ENCODE results near the gene DRAM1.
A peak's percentile ranks its signal among the peaks of the same experiment; 100 is the strongest.

Gene DRAM1

DNA sequence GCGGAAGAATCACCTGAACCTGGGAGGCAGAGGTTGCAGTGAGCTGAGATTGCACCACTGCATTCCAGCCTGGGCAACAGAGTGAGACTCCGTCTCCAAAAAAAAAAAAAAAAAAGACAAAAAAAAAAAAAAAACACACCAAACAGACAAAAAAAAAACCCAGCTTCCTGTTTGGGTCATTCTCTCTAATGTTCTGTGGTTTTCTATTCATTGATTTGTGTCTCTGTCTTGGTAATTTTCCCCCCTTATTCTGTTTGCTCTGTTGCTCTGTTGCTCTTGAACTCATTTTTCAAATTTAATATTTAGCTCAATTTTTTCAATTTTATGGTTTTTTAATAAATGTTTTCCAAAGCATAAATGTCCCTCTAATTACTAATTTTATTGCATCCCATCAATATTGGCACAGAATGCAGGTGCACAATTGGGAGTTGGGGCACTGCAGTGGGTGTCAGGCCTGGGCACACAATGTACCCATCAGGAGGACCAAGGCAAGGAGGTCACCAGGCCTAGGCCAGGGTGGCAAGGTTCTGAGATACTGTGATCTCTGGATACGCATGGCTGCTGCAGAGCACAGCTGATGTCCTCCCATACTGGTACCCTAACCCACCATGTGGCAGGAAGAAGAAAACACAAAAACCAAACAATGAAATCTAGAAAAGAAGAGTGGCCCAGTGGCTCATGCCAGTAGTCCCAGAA is 38.6 kb upstream of the DRAM1 start:
- DNase-seq (ENCODE audit: low read depth), result no peak
- no peak overlapping the region for H3K4me3 ChIP-seq (ENCODE audit: low read depth, low read length)
- TF ChIP-seq, protein P1, sequence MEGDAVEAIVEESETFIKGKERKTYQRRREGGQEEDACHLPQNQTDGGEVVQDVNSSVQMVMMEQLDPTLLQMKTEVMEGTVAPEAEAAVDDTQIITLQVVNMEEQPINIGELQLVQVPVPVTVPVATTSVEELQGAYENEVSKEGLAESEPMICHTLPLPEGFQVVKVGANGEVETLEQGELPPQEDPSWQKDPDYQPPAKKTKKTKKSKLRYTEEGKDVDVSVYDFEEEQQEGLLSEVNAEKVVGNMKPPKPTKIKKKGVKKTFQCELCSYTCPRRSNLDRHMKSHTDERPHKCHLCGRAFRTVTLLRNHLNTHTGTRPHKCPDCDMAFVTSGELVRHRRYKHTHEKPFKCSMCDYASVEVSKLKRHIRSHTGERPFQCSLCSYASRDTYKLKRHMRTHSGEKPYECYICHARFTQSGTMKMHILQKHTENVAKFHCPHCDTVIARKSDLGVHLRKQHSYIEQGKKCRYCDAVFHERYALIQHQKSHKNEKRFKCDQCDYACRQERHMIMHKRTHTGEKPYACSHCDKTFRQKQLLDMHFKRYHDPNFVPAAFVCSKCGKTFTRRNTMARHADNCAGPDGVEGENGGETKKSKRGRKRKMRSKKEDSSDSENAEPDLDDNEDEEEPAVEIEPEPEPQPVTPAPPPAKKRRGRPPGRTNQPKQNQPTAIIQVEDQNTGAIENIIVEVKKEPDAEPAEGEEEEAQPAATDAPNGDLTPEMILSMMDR (IDR thresholded peaks at IDR 0.05; ENCODE audit: low read depth, low read length, missing control alignments), result no peak

DNA sequence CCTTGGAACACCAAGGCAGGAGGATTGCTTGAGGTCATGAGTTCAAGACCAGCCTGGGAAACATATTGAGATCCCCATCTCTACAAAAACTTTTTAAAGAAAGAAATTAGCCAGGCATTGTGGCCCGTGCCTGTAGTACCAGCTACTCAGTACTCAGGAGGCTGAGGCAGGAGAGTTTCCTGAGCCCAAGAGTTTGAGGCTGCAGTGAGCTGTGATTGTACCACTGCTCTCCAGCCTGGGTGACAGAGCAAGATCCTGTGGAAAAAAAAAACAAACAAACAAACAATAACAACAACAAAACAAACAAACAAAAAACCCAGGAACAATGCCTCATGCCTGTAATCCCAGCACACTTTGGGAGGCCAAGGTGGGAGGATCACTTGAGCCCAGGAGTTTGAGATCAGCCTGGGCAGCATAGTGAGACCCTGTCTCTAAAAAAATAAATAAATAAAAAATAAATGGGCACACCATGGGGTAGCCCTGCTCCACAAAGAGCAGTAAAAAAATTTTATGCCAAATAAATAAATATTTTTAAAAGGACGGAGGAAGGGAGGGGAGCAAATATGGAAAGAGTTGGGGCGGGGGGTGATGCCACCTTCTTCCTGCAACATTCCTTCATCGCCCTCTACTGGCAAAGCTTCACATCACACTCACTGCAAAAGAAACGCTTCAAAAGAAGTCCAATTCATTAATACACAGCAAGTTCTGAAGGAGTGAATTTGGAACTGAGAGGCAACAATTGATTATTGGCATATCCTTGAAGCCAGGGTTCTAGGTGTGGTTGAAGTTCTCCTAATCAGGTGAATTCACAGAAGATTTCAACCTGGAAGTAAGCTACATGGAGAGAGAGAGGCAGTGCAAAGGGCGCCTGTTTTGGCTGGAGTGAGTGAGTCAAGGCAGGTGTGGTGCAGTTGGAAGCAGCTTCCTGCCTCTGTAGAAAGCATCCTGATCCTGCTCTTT is 37.8 kb upstream of the DRAM1 start:
- DNase-seq (ENCODE audit: low read depth), result peak; percentile 58
- TF ChIP-seq, protein P1 (IDR thresholded peaks at IDR 0.05; ENCODE audit: low read depth, low read length, missing control alignments), result peak; percentile 85
- no peak overlapping the region for H3K4me3 ChIP-seq (ENCODE audit: low read depth, low read length)

DNA sequence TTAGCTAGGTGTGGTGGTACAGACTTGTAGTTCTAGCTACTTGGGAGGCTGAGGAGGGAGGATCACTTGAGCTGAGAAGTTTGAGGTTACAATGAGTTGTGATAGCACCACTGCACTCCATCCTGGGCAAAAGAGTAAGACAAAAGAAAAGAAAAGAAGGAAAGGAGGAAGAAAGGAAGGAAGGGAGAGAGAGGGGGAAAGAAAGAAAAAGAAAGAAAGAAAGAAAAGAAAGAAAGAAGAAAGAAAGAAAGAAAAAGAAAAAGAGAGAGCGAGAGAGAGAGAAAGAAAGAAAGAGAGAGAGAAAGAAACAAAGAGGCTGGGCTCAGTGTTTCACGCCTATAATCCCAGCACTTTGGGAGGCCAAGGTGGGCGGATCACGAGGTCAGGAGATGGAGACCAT is 36.3 kb upstream of the DRAM1 start:
- TF ChIP-seq, protein P1 (IDR thresholded peaks at IDR 0.05; ENCODE audit: low read depth, low read length, missing control alignments), result no peak
- no peak overlapping the region for H3K4me3 ChIP-seq (ENCODE audit: low read depth, low read length)
- DNase-seq (ENCODE audit: low read depth), result no peak

DNA sequence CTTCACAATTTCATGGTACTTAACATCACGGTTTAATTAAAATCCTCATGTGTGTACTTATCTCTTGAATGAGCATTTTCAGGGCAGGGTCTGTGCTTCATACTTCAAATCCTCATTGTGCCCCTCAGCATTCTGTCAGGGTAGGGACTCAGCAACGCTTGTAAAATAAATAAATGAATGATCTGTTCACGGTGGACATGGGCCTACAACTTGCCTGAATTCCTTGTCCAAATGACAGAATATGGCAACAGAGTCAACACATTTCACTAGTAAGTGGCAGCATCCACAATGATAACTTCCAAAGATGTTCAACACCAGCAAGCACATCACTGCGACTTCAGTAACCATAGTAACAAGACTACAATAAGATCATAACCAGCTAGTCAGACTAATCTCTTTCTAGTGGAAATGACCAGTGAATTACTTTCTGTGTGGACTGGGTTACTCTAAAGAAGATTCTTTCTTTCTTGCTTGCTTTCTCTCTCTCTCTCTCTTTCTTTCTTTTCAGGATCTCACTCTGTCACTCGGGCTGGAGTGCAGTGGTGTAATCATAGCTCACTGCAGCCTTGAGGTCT is 32.2 kb upstream of the DRAM1 start:
- no peak overlapping the region for H3K4me3 ChIP-seq (ENCODE audit: low read depth, low read length)
- DNase-seq (ENCODE audit: low read depth), result no peak
- TF ChIP-seq, protein P1 (IDR thresholded peaks at IDR 0.05; ENCODE audit: low read depth, low read length, missing control alignments), result no peak

DNA sequence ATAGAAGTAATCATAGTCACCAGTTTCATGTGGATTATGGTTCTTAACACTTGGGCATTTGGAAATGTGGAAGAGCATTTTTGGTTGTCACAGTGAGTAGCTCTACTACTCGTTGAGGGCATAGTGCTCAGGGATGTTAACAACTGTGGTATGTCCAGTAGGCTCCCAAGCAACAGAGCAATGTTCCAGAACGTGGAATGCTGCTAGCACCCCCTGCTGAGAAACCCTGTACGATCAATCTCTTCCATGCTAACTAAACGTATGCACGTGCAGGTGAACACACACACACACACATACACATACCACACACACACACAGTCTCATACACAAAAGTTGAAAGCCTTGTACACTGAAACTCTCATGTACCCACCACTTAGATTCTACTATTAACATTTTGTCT is 30.1 kb upstream of the DRAM1 start:
- TF ChIP-seq, protein P1 (IDR thresholded peaks at IDR 0.05; ENCODE audit: low read depth, low read length, missing control alignments), result no peak
- no peak for DNase-seq (ENCODE audit: low read depth)
- H3K4me3 ChIP-seq (ENCODE audit: low read depth, low read length), result no peak overlapping the region

DNA sequence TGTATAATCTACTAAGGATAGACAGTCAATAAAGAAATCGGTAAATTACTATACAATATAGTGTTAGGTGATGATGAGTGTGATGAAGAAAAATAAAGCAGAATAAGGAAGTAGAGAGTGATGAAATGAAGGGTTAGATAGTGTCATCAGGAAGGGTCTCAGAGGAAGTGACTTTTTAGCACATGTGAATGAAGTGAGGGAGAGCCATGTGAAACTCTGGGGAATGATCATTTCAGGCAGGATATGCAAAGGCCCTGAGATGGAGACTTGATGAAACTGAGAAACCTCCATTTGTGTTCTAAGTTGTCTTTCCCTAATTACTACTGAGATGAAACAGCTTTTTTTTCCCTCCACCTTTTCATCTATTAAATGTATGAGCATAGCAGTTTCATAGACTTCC is 27.2 kb upstream of the DRAM1 start:
- DNase-seq (ENCODE audit: low read depth), result no peak
- H3K4me3 ChIP-seq (ENCODE audit: low read depth, low read length), result no peak overlapping the region
- TF ChIP-seq, protein P1 (IDR thresholded peaks at IDR 0.05; ENCODE audit: low read depth, low read length, missing control alignments), result no peak
